Activated CD4-positive, CD25-positive, alpha-beta regulatory T cell (primary cell): Measurements from ENCODE around the gene ZNF638.
"Not testable (repeated sequence)": the region's sequence is repeated elsewhere in the genome, so short reads cannot be mapped to it uniquely, and the experiment has no call there.

ENCODE experiments used
- DNase-seq, 4 experiments: peaks; one replicate each; lab custom pipeline; 2025; lab: John Stamatoyannopoulos, UW

ZNF638 gene

DNA sequence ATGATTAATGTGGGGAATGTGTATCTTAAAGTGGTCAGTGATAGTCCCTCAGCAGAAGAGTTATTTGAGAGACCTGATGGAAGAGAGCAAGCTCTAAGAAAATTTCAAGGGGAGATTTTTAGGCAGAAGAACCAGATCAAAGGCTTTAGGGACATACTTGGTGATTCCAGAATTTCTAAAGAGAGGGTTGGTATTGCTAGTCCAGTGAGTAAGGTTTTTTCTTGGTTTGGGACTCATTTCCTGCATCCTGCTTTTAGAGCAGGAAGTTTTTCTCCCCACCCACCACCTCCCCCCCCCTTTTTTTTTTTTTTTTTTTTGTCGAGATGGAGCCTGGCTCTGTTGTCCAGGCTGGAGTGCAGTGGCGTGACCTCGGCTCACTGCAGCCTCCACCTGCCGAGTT is 79.1 kb downstream of the ZNF638 start:
- no peak for DNase-seq

DNA sequence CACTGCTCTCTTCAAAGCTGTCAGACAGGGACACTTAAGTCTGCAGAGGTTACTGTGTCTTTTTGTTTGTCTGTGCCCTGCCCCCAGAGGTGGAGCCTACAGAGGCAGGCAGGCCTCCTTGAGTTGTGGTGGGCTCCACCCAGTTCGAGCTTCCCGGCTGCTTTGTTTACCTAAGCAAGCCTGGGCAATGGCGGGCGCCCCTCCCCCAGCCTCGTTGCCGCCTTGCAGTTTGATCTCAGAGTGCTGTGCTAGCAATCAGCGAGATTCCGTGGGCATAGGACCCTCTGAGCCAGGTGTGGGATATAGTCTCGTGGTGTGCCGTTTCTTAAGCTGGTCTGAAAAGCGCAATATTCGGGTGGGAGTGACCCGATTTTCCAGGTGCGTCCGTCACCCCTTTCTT is 85.3 kb downstream of the ZNF638 start:
- not testable (repeated sequence) for DNase-seq

DNA sequence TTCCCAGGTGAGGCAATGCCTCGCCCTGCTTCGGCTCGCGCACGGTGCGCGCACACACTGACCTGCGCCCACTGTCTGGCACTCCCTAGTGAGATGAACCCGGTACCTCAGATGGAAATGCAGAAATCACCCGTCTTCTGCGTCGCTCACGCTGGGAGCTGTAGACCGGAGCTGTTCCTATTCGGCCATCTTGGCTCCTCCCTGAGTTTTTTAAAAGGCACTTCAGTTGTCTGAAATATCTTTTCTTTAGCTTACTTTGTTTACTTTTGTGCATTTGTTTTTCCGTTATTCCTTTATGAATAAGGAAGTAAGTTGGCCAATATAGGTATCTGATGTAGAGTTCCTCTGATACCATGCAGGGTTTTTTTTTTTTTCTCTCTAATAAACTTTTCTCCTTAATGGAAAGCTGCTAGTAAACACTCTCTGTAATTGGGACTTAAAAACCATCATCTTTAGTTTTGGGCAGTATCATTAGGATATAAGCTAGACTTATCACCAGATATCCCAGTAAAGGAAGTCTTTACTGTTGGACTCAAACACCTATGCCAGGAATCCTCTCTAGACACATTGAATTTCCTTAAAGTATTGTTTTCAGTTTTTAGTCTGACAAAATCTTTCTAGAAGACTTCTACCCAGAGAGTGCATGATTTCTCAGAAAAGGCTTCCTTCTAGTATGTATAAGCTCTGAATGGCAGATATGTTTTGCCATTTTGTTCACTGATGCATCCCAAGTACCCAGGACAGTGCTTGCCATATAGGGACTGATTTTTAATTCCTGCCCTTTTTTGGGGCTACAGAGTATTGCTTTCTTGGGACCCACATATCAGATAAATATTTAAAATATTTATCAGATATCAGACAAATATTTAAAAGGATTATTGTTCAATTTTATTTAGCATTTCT is 86.0 kb downstream of the ZNF638 start:
- DNase-seq = no peak

DNA sequence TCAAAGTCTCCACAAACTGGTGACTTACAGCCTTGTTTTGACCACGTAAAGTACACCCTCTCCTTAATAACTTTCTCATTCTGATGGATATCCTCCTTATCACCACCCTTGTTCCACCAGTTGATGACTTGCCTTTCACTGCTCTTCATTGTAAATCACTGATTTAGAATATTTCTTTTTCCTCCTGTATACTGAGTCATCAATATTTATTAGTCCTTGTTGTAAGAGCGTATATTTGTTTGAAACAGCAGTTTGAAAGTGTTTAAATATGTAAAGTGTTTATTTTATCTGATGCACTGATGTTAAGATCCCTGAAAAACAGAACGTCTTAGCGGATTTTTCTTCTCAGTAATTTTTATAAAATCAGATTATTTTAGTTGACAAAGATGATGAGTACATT is 87.6 kb downstream of the ZNF638 start:
- no peak for DNase-seq

DNA sequence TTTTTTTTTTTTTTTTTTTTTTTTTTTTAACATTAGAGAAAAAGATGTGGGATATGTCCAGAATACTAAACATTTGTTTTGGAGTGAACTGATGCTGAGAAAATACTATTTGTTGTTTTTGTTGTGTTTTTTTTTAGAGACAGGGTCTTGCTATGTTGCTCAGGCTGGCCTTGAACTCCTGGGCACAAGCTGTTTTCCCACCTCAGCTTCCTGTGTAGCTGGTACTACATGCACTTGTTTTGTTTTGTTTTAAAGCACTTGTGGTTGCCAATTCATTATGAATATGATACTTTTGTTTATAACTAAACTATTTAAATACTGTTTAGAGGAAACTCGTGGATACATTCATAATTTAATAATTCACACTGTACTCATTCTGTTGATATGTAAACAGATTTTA is 88.4 kb downstream of the ZNF638 start:
- DNase-seq = no peak

DNA sequence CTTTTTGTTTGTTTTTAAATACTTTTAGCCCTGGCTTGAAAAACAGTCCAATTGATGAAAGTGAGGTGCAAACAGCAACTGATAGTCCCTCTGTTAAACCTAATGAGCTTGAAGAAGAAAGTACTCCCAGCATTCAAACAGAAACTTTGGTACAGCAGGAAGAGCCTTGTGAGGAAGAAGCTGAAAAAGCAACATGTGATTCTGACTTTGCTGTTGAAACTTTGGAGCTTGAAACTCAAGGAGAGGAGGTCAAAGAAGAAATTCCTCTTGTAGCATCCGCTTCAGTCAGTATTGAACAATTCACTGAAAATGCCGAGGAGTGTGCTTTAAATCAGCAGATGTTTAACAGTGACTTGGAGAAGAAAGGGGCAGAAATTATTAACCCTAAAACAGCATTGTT is 91.2 kb downstream of the ZNF638 start:
- DNase-seq = no peak

DNA sequence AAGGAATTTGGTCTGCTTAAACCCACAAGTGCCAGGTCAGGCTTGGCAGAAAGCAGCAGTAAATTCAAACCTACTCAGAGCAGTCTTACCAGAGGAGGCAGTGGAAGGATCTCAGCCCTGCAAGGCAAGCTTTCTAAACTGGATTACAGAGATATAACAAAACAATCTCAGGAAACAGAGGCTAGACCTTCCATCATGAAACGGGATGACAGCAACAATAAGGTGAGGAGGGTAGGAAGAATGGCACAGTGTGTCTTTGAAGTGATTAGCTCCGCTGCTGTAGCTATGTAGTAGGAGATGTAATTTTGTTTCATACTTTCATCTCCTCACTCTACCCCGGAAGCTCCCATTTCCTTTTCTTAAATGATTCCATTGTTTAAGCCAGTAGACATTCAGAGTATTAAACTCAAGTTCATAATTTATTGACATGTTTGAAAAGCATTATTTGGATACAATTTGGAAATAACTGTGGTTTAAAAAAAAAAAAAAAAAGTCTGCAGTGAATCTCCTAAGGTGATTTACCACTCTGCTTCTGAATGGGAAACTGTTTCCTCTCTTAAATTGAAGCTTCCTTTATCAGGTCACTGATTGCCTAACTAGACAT is 92.3 kb downstream of the ZNF638 start:
- no peak for DNase-seq

DNA sequence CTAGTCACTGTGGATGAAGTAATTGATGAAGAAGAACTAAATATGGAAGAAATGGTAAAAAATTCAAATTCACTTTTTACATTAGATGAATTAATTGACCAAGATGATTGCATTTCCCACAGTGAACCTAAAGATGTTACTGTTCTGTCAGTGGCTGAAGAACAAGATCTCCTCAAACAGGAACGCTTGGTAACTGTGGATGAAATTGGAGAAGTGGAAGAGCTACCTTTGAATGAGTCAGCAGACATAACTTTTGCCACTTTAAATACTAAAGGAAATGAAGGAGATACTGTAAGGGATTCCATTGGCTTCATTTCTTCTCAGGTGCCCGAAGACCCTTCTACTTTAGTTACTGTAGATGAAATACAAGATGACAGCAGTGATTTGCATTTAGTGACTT is 95.1 kb downstream of the ZNF638 start:
- no peak for DNase-seq

DNA sequence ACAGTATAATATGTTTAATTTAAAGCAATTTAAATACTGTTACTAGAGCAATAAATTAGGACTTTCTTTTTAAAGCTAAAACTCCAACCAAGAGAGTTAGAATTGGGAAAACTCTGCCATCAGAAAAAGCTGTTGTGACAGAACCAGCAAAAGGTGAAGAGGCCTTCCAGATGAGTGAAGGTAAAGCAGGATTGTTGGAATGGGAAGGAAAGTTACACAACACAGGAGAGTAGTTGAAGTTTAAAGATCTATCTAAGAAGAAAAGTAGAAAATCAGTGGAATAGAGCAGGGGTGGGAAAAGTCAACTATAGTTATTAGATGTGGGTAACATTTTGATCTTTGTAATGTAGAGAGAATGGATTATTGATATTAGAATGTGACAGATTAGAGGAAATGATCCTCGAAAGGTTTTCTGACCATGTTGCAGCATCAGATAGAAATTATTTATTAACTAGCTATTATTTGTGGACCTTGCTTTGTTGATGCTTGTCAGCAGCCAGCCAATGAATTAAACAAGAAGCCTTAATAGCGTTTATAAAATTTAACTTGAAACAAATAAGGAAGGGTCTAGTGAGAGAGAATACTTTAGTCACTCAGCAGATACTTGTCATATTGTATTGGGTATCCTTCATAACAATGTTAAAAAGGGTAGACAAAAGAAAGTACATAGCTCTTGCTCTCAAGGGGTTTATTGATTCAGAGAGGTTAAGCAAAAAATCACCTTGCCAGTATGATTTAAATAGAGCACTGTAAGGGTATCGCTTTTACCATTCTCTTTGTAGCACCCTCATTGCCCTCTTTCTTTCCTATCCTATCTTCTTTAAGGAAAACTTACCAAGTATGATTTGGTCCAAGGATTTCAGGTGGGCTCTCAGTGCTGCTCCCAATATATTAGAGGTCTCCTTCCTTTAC is 97.1 kb downstream of the ZNF638 start:
- DNase-seq = no peak

DNA sequence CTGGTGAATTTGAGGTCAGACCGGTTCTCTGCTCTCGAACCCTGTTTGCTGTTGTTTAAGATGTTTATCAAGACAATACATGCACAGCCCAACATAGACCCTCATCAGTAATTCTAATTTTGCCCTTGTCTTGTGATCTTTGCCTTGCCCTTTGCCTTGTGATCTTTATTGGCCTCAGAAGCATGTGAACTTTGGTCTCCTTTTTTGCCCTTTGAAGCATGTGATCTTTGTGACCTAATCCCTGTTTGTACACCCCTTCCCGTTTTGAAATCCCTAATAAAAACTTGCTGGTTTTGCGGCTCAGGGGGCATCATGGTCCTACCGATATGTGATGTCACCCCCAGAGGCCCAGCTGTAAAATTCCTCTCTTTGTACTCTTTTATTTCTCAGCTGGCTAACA is 113.6 kb downstream of the ZNF638 start:
- not testable (repeated sequence) for DNase-seq

DNA sequence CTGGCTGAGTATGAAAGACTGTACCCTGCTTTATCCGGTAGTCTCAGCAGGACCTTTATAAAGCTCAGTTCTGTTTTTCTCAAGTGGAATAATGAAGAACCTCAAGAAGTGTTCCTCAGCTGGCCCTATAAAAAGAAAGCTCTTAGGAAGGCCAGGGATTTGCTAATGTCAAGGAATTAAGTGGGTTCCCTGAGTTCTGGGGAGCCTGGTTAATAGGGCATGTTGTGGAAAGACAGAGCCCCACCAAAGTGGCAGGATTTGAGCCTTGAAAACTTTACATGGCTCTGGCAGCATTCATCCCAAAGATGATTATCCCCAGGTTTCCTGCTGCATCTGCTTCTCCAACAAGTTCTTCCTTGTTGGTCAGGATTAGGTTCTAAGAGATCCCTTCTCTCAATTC is 114.9 kb downstream of the ZNF638 start:
- DNase-seq = no peak

DNA sequence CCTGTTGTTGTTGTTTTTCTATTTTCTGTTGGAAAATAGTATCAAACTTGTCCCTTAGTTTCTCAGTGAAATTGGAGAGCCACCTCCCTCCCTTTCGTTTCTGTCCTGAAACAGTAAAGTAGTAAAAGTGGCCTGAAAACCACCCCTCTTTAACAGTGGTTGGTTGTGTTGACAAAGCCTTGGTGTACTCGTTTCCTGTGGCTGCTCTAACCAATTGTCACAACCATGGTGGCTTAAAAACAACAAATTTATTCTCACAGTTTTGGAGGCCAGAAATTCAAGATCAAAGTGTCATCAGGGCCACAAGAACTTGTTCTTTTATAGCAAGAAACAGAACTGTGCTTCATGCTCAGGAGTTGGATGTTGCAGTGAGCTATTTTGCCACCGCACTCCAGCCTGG is 117.8 kb downstream of the ZNF638 start:
- DNase-seq = no peak

DNA sequence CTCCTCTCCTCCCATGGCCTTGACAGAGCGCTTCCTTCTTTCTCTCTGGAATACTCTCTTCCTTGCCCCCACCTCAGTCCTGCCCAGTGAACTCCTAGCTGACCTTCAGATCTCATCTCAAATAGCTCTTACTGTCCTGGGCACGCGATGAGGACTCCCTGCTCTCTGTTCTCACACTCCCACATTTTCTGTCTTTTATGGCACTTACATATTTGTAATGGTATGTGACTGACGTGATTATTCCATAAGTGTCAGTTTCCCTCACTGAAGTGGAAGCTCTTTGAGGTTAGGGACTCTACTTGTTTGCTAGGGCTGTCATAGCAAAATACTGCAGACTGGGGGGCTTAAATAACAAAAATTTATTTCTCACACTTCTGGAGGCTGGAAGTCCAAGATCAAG is 120.1 kb downstream of the ZNF638 start:
- DNase-seq = no peak

DNA sequence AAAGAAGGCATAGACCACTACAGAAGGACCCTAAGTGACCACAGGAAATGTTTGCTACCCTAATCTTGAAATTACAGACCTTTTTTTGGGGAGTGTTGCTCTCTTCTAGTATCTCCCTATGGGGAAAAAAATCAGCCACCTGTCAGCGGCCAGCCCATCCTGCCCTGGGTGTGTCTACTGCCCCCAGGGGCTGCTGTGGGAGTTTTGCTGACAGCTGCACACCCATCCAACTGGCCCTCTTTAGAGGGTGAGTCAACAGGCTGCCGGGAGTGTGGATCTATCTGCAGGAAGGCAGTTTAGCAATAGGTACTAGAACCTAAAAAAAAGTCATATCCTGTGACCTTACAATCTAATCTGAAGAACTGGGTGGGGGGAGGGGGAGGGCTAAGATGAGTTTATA is 121.0 kb downstream of the ZNF638 start:
- no peak for DNase-seq

DNA sequence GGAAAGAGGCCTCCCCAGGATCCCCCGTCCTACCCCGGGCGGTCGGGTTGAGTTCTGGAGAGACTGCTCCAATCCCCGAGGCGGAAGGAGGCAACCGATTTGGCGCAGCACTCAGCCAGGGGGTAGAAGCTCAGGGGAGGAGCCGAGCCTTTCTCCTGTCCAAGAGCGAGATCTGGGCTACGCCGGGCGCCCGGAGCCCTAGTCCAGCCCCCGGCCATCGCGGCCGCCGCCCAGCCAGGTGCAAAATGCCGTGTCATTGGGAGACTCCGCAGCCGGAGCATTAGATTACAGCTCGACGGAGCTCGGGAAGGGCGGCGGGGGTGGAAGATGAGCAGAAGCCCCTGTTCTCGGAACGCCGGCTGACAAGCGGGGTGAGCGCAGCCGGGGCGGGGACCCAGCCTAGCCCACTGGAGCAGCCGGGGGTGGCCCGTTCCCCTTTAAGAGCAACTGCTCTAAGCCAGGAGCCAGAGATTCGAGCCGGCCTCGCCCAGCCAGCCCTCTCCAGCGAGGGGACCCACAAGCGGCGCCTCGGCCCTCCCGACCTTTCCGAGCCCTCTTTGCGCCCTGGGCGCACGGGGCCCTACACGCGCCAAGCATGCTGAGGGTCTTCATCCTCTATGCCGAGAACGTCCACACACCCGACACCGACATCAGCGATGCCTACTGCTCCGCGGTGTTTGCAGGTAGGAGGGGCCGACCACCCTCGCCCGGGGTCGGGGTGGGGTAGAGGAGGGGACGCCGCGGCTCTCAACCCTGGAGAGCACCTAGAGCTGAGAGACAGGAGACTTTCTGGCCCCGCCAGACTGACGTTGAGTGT is 122.0 kb downstream of the ZNF638 start, which contains the start of gene DYSF:
DYSF (plus strand) TSS at position 158 of the 817 bp plus-strand sequence.
- DNase-seq = no peak

DNA sequence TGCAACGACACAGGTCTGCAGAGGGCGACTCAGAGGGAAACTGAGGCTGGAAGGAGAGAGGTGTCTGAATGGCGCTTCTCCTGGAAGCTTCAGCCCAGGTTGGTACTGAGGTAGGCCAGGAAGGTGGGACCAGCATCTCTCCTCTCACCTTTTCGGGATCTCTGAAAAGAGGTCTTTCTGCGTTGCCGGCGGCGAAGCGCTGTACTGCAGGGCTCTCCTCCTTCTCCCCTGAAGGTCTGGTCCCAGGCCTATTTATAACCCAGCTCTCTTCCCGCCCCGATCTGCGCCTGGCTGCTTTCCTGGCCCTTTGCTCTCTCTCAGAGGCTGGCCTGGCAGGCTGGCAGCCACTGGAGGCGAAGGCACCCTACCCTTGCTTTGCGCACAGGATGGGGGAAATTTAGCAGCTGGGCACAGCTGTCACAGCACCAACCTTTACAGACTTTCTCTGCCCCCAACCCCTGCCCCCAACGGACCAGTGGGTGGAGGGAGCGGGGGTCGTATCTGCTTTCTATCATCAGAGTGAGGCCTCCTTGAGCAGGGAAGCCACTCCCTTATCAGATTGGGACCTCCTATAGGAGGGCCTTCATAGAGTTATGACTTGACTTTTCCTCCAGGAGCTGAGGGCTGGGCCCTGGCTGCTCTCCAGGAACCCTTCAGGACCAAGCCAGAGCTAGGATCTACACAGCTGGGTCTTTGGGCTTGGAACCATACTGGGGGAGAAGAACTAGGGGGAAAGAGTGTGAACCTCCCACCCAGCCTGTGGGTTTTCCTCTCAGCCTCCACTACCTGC is 122.8 kb downstream of the ZNF638 start:
- DNase-seq = no peak

DNA sequence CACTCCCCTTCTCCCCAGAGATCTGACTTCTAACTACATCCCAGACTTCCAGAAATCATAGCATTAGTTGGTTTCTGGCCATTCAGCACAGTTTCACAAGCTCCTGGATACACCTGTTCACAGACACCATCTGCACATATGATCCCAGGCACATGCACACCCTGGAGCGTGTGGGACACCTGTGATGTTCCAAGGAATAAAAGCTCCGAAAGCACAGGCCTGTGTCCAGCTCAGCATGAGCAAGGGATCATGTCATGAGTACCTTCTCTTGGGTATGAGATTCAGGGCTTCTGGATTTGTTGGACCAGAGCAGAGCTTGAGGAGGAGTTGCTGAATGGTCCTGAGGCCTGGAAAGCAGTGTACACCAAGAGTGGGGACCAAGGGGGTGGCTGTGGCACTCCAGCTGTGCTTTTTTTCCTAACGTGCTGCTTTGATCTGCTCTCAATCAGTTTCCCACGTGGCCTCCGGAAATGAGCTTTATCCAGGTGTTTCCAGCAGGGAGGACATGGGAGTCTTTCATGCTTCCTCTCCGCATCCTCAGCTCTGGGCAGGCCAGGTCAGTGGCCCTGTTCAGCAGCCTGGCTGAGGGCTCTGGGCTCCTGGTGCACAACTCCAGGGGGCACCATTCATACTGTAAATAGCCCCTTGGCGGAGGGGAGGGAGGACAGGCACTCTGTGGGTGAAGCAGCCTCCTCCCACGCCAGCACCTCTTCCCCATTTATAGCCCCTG is 123.6 kb downstream of the ZNF638 start:
- DNase-seq = no peak

DNA sequence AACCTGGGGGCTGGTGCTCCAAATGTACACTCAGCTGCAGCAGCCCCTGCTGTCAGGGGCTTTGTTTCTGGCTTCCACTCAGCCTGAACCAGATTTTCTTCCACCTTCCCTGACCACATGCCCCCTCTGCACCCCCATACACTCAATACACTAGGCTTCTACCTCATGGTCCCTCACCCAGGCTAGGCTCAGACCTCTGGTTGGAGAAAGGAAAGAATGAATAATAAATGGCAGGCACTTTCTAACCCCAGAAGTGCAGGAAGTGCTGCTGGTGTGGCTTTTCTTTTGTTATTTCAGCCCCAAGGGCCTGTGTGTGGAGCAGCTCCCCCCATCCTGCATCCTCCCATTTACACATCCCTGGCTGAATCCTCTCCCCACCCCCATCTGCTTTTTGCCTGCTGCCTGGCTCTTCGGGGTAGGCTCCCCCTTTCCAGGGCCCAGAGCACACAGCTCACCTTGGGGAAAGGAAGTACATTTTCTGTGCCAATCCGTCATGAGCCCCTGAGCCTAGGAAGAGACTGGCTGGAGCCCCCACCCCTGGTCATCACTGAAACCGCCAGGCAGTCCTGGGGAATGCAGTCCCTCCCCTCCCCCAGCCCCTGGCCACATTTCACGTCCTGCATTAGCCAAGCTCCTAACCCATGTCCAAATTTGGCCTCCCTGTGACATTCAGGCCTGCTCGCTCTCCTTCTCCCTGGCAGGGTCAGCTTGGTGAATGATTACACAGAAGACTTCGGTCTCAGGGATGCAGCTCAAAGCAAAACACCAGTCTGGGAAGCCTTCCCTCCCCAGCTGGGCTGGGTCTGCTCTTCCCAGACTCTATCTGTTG is 124.4 kb downstream of the ZNF638 start:
- DNase-seq = no peak

DNA sequence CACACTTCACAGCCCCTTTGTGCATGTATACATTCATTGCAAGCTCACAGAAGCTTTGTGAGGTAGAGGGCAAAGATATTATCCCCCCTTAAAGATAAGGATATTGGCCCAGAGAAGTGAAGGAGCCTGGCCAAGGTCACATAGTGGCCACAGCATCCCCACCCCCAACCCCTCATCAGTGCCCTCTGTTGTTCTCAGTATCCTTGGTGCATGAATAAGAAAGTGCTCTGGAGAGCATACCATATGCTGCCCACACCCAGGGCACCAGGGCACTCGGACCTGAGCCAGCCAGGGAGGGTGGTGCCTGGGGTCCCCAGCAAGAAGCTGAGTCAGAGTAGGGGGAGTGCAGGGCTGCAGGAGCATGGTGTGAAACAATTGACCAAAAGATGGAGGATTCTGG is 125.0 kb downstream of the ZNF638 start:
- no peak for DNase-seq
